GM10248 (cell line): ENCODE measurements around the gene HOXD9.
A peak's percentile ranks its signal among the peaks of the same experiment; 100 is the strongest.

Experiments
- CTCF ChIA-PET: fragments of 300-600 bp; sonication (Branson Sonifier 250); formaldehyde crosslinking; extraction: SDS; loops from one replicate; lab custom pipeline; 2021; ENCODE audit warnings: antibody characterized with exemption; lab: Yijun Ruan, JAX
- POLR2A ChIA-PET: fragments of 350-650 bp; sonication (Branson Sonifier 250); formaldehyde crosslinking; extraction: SDS; loops from one replicate; lab custom pipeline; 2020; ENCODE audit warnings: antibody characterized with exemption; lab: Yijun Ruan, JAX
- DNase-seq: peaks from one replicate; pipeline ENCODE4 v3.0.0; 2012; ENCODE audit errors: extremely low spot score
- CTCF ChIP-seq: IDR thresholded peaks from 2 replicates; pipeline ENCODE4 v1.5.1; 2012; ENCODE audit warnings: mild to moderate bottlenecking, low read depth; ENCODE audit errors: extremely low read depth, missing control alignments, control extremely low read depth

HOXD9 gene

GRCh38 chr2:176093898-176094249, 28.6 kb upstream of the HOXD9 start:
- POLR2A ChIA-PET = no interaction called here
- CTCF ChIA-PET = interaction anchor here (1.3 to 6.0 kb wide), 3 partner anchors 17 to 405 kb away, joined by 3 to 96 read pairs (median 18); no protein-coding TSS in a partner anchor
- no peak for DNase-seq
- no peak for TF ChIP-seq CTCF

- no peak for TF ChIP-seq CTCF
- POLR2A ChIA-PET = no interaction called here
- no peak for DNase-seq
- CTCF ChIA-PET = interaction anchor here (1.3 to 6.0 kb wide), 3 partner anchors 16 to 406 kb away, joined by 3 to 96 read pairs (median 18); no protein-coding TSS in a partner anchor
Observed at GRCh38 chr2:176094349-176094748, 28.2 kb upstream of the HOXD9 start.

- POLR2A ChIA-PET = no interaction called here
- CTCF ChIA-PET = interaction anchor here (1.6 to 6.0 kb wide), 8 partner anchors 12 to 1396 kb away, joined by 5 to 96 read pairs (median 10); partner anchors contain the start of gene EVX2
- DNase-seq = no peak
- no peak for TF ChIP-seq CTCF
Observed at GRCh38 chr2:176095421-176095820, 27.1 kb upstream of the HOXD9 start.

- CTCF ChIA-PET = interaction anchor here (0.7 to 6.0 kb wide), 21 partner anchors 8 to 1397 kb away, joined by 3 to 96 read pairs (median 5); partner anchors contain the start of gene EVX2
- POLR2A ChIA-PET = no interaction called here
- no peak for DNase-seq
- TF ChIP-seq CTCF = no peak
Observed at GRCh38 chr2:176096243-176096985, 26.1 kb upstream of the HOXD9 start.

GRCh38 chr2:176096986-176097819, 25.3 kb upstream of the HOXD9 start:
- DNase-seq = peak; percentile 79
- ChIA-PET POLR2A (interaction anchor here (0.7 kb wide), 1 partner anchor 61 kb away, joined by 8 read pairs; no protein-coding TSS in a partner anchor), CTCF (interaction anchor here (0.7 to 6.0 kb wide), 32 partner anchors 9 to 1400 kb away, joined by 3 to 96 read pairs (median 4); partner anchors contain the start of gene EVX2)
- TF ChIP-seq CTCF = peak; percentile 74

GRCh38 chr2:176097820-176098365, 24.6 kb upstream of the HOXD9 start:
- DNase-seq = no peak
- TF ChIP-seq CTCF = no peak
- CTCF ChIA-PET = interaction anchor here (0.6 to 6.0 kb wide), 25 partner anchors 9 to 1401 kb away, joined by 3 to 96 read pairs (median 4); no protein-coding TSS in a partner anchor
- POLR2A ChIA-PET = no interaction called here
